Esophagus (tissue), 2 donors: Measurements from ENCODE around the gene RAMACL. TPM values are rescaled to one million over a fixed set of nuclear protein-coding genes. Genes with fewer than 3 reads are reported as not detected.

ENCODE experiments used
- H3K27ac ChIP-seq, 2 donors: one replicate each; pipeline ENCODE4 v1.5.1; 2013; ENCODE audit warnings: low read depth in 2 of 2, mild to moderate bottlenecking in 2 of 2, inconsistent platforms in 1 of 2, low read length in 1 of 2, moderate library complexity in 1 of 2
- H3K27me3 ChIP-seq, 2 donors: one replicate each; pipeline ENCODE4 v1.6.1; 2013; ENCODE audit warnings: low read length in 2 of 2, control low read depth in 1 of 2, mild to moderate bottlenecking in 1 of 2; ENCODE audit not compliant: insufficient read depth in 2 of 2, control insufficient read depth in 1 of 2
- H3K36me3 ChIP-seq, 2 donors: one replicate each; pipeline ENCODE4 v1.6.1; 2013; ENCODE audit warnings: low read length in 1 of 2; ENCODE audit not compliant: control insufficient read depth in 2 of 2, insufficient read depth in 2 of 2
- H3K4me1 ChIP-seq, 2 donors: one replicate each; pipeline ENCODE4 v1.6.1; 2013; ENCODE audit warnings: low read length in 1 of 2; ENCODE audit not compliant: control insufficient read depth in 2 of 2, insufficient read depth in 2 of 2
- H3K4me3 ChIP-seq, 2 donors: one replicate each; pipeline ENCODE4 v1.5.1; 2013; ENCODE audit warnings: low read length in 2 of 2, mild to moderate bottlenecking in 2 of 2, low read depth in 1 of 2, moderate library complexity in 1 of 2
- H3K9me3 ChIP-seq, 2 donors: one replicate each; pipeline ENCODE4 v1.6.1; 2013; ENCODE audit warnings: mild to moderate bottlenecking in 2 of 2, low read depth in 1 of 2, low read length in 1 of 2, moderate library complexity in 1 of 2; ENCODE audit not compliant: control insufficient read depth in 2 of 2, insufficient read depth in 1 of 2
- WGBS, 2 donors: extraction: QIAGEN DNeasy Blood & Tissue Kit; methylation state at CpG; one replicate each; pipeline ENCODE4 v1.1.7; 2013; 5-methylcytosine and 5-hydroxymethylcytosine counted together
- polyA plus RNA-seq, 2 donors: library from polyadenylated mRNA; stranded (reverse); fragments of 200-250 nt; gene quantifications; one replicate each; pipeline ENCODE4 v1.2.3, GENCODE V29; 2013
- donor health status: healthy with polysubstance abuse.
- donor health status: Bipolar disorder and iron deficiency.

The RAMACL gene
- polyA plus RNA-seq, 2 donors: 0.16 to 0.26 TPM

DNA sequence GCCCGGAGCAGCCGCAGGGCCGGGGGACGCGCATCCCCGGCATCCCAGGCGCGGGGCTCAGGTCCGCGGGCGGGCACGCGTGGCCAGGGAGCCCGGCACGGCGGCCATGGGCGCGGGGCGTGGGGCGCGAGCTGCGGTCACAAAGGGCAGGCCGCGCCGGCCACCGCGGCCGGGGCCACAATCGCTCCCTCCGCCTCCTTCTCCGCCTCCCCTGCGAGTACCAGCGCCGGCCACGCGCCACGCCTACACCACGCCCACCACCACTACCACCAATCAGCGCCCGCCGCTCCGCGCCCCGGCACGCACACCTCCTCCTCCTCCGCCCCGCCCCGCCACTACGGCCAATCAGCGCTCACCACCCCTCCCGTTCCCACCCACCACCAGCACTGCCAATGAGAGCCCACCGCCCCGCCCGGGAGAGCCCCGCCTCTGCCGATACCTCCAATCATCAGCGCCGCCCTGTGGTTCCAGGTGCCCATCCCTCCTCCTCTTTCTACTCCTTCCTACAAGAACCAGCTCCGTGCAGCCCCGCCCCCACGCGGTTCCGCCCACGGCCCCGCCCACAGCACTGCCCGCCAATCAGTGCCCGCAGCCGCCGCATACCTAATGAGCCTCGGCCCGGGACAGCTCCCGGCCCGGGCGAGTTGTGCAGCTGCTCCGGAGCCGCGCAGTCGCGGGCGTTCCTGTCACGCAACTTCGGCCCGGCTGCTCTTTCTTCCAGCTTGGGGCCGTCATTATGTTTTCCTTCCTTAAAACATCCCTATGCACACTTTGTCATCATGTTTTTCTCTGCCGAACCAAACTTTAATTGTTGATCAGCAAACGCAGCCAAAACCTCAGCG is 40.8 kb upstream of the RAMACL start, which contains the start of gene RPS6KA2:
Gene RPS6KA2, minus strand, starts transcription at position 219 of the 842 bp plus-strand sequence. CDS start 232 bp downstream, outside the sequence.
- H3K36me3 ChIP-seq: no peaks in the 10 kb centered on the region
- peak within 1 kb of the TSS; percentile 72 to 77 for H3K4me3 ChIP-seq
- 1% methylated on average over 68 to 87 of the region's 87 CpGs for WGBS, 2 donors
- H3K9me3 ChIP-seq: no peaks in the 10 kb centered on the region
- peaks cover 5 to 13% of the 10 kb centered on the region in 2 donors for H3K4me1 ChIP-seq
- no peaks in the 10 kb centered on the region for H3K27me3 ChIP-seq
- peak within 1 kb of the TSS; percentile 86 to 87 for H3K27ac ChIP-seq

DNA sequence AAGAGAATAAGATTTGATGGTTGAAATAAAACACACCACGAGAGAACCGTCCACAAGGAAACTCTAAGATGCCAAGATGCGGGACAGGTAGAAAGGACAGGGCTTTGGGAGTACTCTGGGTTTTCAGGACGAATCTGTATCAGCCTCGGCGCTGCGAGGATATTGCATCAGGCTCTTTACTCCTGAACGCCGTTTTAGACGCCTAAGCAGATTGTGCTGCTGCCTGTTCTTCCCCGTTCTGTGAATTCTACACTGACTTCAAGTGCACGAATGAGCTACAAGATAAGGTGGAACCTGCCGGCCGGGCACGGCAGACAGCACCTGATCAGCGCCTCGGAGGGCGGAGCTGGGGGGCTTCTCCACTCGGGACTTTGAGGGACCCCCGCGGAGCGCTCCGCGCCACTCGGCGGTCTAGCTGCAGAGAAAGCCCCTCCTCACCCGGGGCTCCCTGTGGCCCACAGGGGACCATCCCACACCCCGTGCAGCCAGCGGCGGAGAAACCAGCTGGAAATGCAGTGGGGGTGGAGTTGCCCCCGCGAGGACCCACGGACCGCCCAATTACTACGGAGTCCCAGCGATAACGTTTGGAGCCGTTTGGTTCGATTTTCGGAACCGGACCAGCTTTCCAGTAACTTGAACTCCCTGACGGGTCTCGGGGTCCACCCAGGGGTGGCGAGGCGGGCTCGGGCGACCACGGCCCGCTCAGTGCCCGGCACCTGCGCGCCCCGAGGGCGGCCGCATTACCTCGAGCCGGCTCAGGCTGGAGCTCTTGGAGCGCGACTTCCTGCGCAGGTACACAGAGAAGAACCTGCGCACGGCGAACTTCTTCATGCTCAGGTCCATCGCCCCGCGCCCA is 39.9 kb upstream of the RAMACL start:
- H3K4me3 ChIP-seq: peak overlapping the region; percentile 72 to 77
- peak overlapping the region; percentile 76 to 78 for H3K27ac ChIP-seq
- H3K9me3 ChIP-seq: no peaks in the 10 kb centered on the region
- WGBS, 2 donors: 1 to 2% methylated on average over 66 of the region's 66 CpGs
- no peaks in the 10 kb centered on the region for H3K36me3 ChIP-seq
- peaks cover 5 to 13% of the 10 kb centered on the region in 2 donors for H3K4me1 ChIP-seq
- H3K27me3 ChIP-seq: no peaks in the 10 kb centered on the region

DNA sequence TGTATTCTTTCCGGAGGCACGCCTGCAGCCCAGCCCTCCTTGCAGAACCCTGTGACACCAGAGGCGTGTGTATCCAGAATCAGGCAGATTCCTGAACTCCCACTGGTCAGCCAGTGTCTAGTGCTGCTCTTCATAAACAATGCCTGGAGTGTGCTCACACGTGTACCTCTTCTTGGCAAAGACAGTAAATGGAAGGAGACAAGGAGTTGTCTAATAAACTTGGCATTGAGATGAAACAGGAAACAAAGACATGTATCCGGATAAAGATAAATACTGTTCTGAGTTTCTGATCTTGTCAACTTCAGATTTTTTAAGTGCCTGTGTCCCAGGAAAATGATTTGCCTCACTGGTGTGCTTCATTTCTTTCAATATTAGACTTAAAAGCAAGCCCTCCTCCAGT is 38.9 kb upstream of the RAMACL start:
- peak overlapping the region in 1 of 2 donors; percentile 72 for H3K4me3 ChIP-seq
- H3K36me3 ChIP-seq: no peaks in the 10 kb centered on the region
- H3K4me1 ChIP-seq: peaks cover 7 to 18% of the 10 kb centered on the region in 2 donors
- peak overlapping the region in 1 of 2 donors; percentile 8 for H3K27ac ChIP-seq
- 48 to 66% methylated on average over 5 of the region's 5 CpGs for WGBS, 2 donors
- H3K9me3 ChIP-seq: no peaks in the 10 kb centered on the region
- no peaks in the 10 kb centered on the region for H3K27me3 ChIP-seq

DNA sequence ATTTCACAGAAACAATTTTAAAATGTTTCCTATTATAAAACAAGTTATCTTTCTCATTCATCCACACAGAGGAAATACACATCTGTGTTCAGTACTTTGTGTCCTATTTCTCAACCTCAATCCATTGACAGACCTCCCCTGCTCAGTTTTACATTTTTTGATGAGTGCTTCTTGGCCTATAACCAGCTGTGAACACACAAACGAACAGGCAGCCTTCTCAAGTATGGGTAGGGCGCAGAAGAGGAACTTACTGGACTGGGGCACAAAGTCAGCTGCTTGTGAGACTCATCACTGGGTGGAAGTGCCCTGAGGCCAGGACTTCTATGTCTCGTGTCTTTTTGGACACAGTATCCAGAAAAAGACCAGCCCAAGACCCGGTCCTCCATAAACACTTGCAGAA is 37.8 kb upstream of the RAMACL start:
- Histone ChIP-seq H3K36me3 (no peaks in the 10 kb centered on the region), H3K4me1 (peaks cover 7 to 20% of the 10 kb centered on the region in 2 donors), H3K27me3 (no peaks in the 10 kb centered on the region), H3K27ac (peak overlapping the region; percentile 34 to 44), H3K9me3 (no peaks in the 10 kb centered on the region), H3K4me3 (no peak overlapping the region)
- 57 to 59% methylated on average over 4 of the region's 4 CpGs for WGBS, 2 donors

DNA sequence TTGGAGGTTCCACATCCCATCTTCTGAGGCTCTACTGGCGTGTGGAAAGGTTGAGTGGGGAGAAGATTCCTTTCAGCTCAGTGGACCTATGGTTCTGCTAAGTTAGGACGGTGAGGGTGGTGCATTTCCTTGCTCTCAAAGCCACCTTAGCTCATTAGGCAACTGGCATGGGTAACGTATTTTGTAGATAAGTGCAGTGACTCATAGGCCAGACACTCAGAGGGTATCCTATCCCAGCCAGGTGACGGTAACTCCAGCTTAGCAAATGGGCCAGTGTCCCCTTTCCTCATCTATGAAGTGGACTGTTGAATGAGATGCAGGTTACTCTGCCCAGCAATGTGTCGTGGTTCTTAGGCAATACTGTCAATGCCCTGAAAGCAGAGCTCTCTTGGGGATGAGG is 36.8 kb upstream of the RAMACL start:
- Histone ChIP-seq H3K4me1 (peaks cover 5 to 17% of the 10 kb centered on the region in 2 donors), H3K36me3 (peaks cover 2 to 4% of the 10 kb centered on the region in 2 donors), H3K27me3 (no peaks in the 10 kb centered on the region), H3K4me3 (no peak overlapping the region), H3K27ac (peak overlapping the region; percentile 33 to 52), H3K9me3 (peaks cover 0 to 3% of the 10 kb centered on the region in 2 donors)
- WGBS, 2 donors: 78 to 80% methylated on average over 5 of the region's 5 CpGs

DNA sequence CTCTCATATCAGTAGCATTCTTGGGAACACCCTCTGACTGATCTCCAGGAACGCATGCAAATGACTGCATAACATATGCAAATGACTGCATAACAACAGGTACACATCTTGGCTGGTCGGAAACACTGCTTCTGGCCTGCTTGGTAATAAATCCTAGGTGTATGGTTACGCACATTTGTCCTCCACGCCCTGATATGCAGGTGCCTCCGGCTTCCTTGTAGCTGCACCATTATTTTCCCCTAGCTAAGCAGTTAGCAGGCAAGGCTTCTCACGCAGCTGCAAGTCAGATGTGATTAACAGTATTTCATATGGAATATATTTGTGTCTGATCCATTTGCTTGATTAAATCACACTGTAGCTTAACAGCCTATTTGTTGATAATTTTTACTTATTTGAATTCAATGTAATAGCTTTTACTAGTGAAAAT is 34.6 kb upstream of the RAMACL start:
- peaks cover 7 to 19% of the 10 kb centered on the region in 2 donors for H3K4me1 ChIP-seq
- peaks cover 2 to 7% of the 10 kb centered on the region in 2 donors for H3K36me3 ChIP-seq
- 69 to 83% methylated on average over 6 of the region's 6 CpGs for WGBS, 2 donors
- no peaks in the 10 kb centered on the region for H3K27me3 ChIP-seq
- H3K9me3 ChIP-seq: peaks cover 0 to 3% of the 10 kb centered on the region in 2 donors
- no peak overlapping the region for H3K4me3 ChIP-seq
- H3K27ac ChIP-seq: peak overlapping the region; percentile 34 to 40

DNA sequence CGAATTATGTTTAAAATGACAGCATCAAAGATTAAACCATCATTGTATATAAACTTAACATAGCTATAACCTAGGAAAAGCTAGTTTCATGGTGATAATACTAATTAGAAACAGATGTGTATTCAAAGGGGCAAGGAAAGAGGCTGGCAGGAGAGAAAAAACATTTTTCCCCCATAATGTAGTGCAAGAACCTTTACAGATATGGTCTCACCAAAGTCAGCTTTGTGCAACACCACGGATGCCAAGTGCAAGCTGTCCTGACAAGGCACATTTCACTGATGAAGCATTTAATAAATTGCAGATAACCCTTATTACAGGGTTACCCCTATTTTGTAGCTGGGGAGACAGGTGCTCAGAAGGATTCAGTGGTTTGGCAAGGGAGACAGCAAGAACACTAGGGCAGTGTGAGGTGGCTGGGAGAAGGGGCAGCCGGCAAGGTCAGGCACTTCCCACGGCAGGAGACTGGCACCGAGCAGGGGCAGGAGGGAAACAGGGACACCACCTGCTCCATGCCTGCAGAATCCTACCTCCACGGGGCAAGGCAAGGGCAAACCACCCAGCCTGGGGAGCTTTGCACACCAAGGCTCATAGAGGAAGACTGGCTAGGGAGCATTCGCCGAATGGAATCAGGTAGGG is 34.1 kb upstream of the RAMACL start:
- Histone ChIP-seq H3K27me3 (no peaks in the 10 kb centered on the region), H3K36me3 (peaks cover 2 to 7% of the 10 kb centered on the region in 2 donors), H3K4me3 (no peak overlapping the region), H3K9me3 (peaks cover 0 to 3% of the 10 kb centered on the region in 2 donors), H3K4me1 (peaks cover 7 to 19% of the 10 kb centered on the region in 2 donors), H3K27ac (peak overlapping the region; percentile 40 to 68)
- WGBS, 2 donors: 69 to 76% methylated on average over 8 of the region's 8 CpGs

DNA sequence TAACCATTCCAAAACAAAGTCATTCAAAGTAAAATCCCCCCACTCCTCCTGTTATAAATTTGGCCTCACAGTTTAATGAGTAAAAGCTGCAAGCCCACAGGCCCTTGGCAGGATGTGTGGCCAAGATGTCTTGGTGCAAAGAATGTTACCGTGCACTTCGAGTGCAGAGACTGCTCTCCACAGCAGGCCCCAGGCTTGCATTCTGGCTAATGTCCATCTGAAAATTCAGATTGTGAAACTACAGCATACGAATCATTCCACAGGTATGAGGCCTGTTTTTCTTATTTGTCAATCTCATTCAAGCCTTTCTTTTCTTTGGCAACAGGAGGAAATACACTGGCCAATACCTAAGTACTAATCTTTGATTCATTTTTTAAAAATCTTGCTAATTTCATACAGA is 33.4 kb upstream of the RAMACL start:
- H3K27ac ChIP-seq: peak overlapping the region in 1 of 2 donors; percentile 68
- no peaks in the 10 kb centered on the region for H3K27me3 ChIP-seq
- H3K4me1 ChIP-seq: peaks cover 7 to 19% of the 10 kb centered on the region in 2 donors
- WGBS, 2 donors: 26 to 41% methylated on average over 3 of the region's 3 CpGs
- H3K36me3 ChIP-seq: peaks cover 2 to 7% of the 10 kb centered on the region in 2 donors
- peaks cover 0 to 3% of the 10 kb centered on the region in 2 donors for H3K9me3 ChIP-seq
- no peak overlapping the region for H3K4me3 ChIP-seq
